IMR-90 (cell line): ENCODE results near the gene CRACDL. TPM values are rescaled to one million over a fixed set of nuclear protein-coding genes. Genes with fewer than 3 reads are reported as not detected.

ENCODE experiments used
- ATAC-seq: fragments of 200-7000 bp; cut with Tn5 transposase; 2 replicates; pipeline ENCODE4 v1.9.1; 2020; ENCODE audit warnings: low read depth, mild to moderate bottlenecking, moderate library complexity
- BruUV-seq: library from RNA; stranded (reverse); fragments of 400-500 nt; replicated peaks from 2 replicates; lab custom pipeline; 2021; lab: Mats Ljungman, UMichigan
- CTCF ChIA-PET: fragments of 300-600 bp; formaldehyde crosslinking; extraction: SDS; loops from one replicate; lab custom pipeline; 2021; ENCODE audit warnings: antibody characterized with exemption; lab: Yijun Ruan, JAX
- POLR2A ChIA-PET: fragments of 300-600 bp; sonication (Branson Sonifier 250); formaldehyde crosslinking; loops from one replicate; lab custom pipeline; 2022; ENCODE audit warnings: antibody characterized with exemption; ENCODE audit not compliant: unreplicated experiment; lab: Charles Lee
- DNase-seq: peaks from one replicate; pipeline ENCODE4 v3.0.0; 2013
- H2AFZ ChIP-seq: replicated peaks from 2 replicates; pipeline ENCODE3; 2013; ENCODE audit warnings: low read length, mild to moderate bottlenecking; ENCODE audit not compliant: poor library complexity
- H2AK5ac ChIP-seq: 2 replicates; pipeline ENCODE4 v1.6.1; 2013; ENCODE audit warnings: low read depth, low read length, inconsistent platforms
- H2AK9ac ChIP-seq: replicated peaks from 2 replicates; pipeline ENCODE3; 2013; ENCODE audit warnings: mild to moderate bottlenecking, low read depth, low read length, moderate library complexity; ENCODE audit not compliant: poor library complexity
- H2BK120ac ChIP-seq: 2 replicates; pipeline ENCODE4 v1.6.1; 2013; ENCODE audit warnings: low read depth, low read length, inconsistent platforms
- H2BK15ac ChIP-seq: 3 replicates; pipeline ENCODE4 v1.6.1; 2013; ENCODE audit warnings: low read depth, low read length, inconsistent platforms
- H2BK20ac ChIP-seq: 2 replicates; pipeline ENCODE4 v1.6.1; 2013; ENCODE audit warnings: low read depth, mild to moderate bottlenecking, inconsistent platforms, low read length, moderate library complexity
- H2BK5ac ChIP-seq: 2 replicates; pipeline ENCODE4 v1.6.1; 2013; ENCODE audit warnings: mild to moderate bottlenecking, low read depth, low read length, inconsistent platforms; ENCODE audit not compliant: poor library complexity, severe bottlenecking
- H3K14ac ChIP-seq: replicated peaks from 2 replicates; pipeline ENCODE4 v1.6.1; 2013; ENCODE audit warnings: low read depth, low read length, inconsistent platforms
- H3K18ac ChIP-seq: 2 replicates; pipeline ENCODE4 v1.6.1; 2013; ENCODE audit warnings: low read depth, low read length, control low read depth
- H3K23ac ChIP-seq: 2 replicates; pipeline ENCODE4 v1.6.1; 2013; ENCODE audit warnings: low read depth, low read length, inconsistent platforms
- H3K27ac ChIP-seq: 2 replicates; pipeline ENCODE4 v1.5.1; 2013; ENCODE audit warnings: mild to moderate bottlenecking, control low read depth, low read length; ENCODE audit not compliant: insufficient read depth
- H3K27me3 ChIP-seq: 2 replicates; pipeline ENCODE4 v1.6.1; 2013; ENCODE audit warnings: low read length; ENCODE audit not compliant: control insufficient read depth, insufficient read depth
- H3K36me3 ChIP-seq: 2 replicates; pipeline ENCODE4 v1.6.1; 2013; ENCODE audit warnings: low read length, mixed read lengths; ENCODE audit not compliant: control insufficient read depth, insufficient read depth
- H3K4ac ChIP-seq: 2 replicates; pipeline ENCODE4 v1.6.1; 2013; ENCODE audit warnings: low read depth, low read length, inconsistent platforms
- H3K4me1 ChIP-seq: 2 replicates; pipeline ENCODE4 v1.6.1; 2013; ENCODE audit warnings: low read length, mixed read lengths; ENCODE audit not compliant: control insufficient read depth, insufficient read depth
- H3K4me2 ChIP-seq: 2 replicates; pipeline ENCODE4 v1.6.1; 2013; ENCODE audit warnings: low read depth, mild to moderate bottlenecking, control low read depth, low read length, moderate library complexity
- H3K4me3 ChIP-seq: 2 replicates; pipeline ENCODE4 v1.5.1; 2013; ENCODE audit warnings: low read depth, mild to moderate bottlenecking, control low read depth, low read length, moderate library complexity; ENCODE audit not compliant: insufficient read depth
- H3K56ac ChIP-seq: 2 replicates; pipeline ENCODE4 v1.6.1; 2013; ENCODE audit warnings: low read length, inconsistent platforms; ENCODE audit not compliant: insufficient read depth; ENCODE audit errors: extremely low read depth
- H3K79me1 ChIP-seq, 2 experiments: 2 replicates each; pipeline ENCODE4 v1.6.1; 2013; ENCODE audit warnings: low read length in 2 of 2, inconsistent platforms in 1 of 2, low read depth in 1 of 2
- H3K9ac ChIP-seq: 2 replicates; pipeline ENCODE4 v1.6.1; 2013; ENCODE audit warnings: low read depth, low read length, control low read depth
- H3K9me1 ChIP-seq: 2 replicates; pipeline ENCODE4 v1.6.1; 2013; ENCODE audit warnings: low read length, inconsistent platforms; ENCODE audit not compliant: insufficient read depth
- H3K9me3 ChIP-seq: 2 replicates; pipeline ENCODE4 v1.6.1; 2013; ENCODE audit warnings: low read length; ENCODE audit not compliant: control insufficient read depth, insufficient read depth
- H4K20me1 ChIP-seq: 2 replicates; pipeline ENCODE4 v1.6.1; 2013; ENCODE audit warnings: low read length, inconsistent platforms; ENCODE audit not compliant: insufficient read depth
- H4K5ac ChIP-seq: 2 replicates; pipeline ENCODE4 v1.6.1; 2013; ENCODE audit warnings: mild to moderate bottlenecking, low read depth, low read length, control low read depth
- H4K8ac ChIP-seq, 2 experiments: 2 replicates each; pipeline ENCODE4 v1.6.1; 2013; ENCODE audit warnings: low read depth in 2 of 2, low read length in 2 of 2, control low read depth in 1 of 2, inconsistent platforms in 1 of 2
- H4K91ac ChIP-seq: 2 replicates; pipeline ENCODE4 v1.6.1; 2013; ENCODE audit warnings: low read depth, low read length, inconsistent platforms; ENCODE audit not compliant: insufficient read depth
- CEBPB ChIP-seq: IDR thresholded peaks from 2 replicates; pipeline ENCODE4 v1.6.1; 2012; ENCODE audit warnings: low read depth, low read length, improper control_type of control experiment
- MXI1 ChIP-seq: IDR thresholded peaks from 2 replicates; pipeline ENCODE4 v1.6.1; 2012; ENCODE audit warnings: low read depth, mild to moderate bottlenecking, low read length, moderate library complexity, borderline replicate concordance
- NFE2L2 ChIP-seq: fragments of 150-350 bp; IDR thresholded peaks from 2 replicates; pipeline ENCODE4 v1.6.1; 2016; ENCODE audit warnings: low read depth, mild to moderate bottlenecking, low read length
- RCOR1 ChIP-seq: IDR thresholded peaks from 2 replicates; pipeline ENCODE4 v1.6.1; 2012; ENCODE audit warnings: mild to moderate bottlenecking, low read length, improper control_type of control experiment; ENCODE audit not compliant: insufficient replicate concordance
- SMC3 ChIP-seq: fragments of 150-350 bp; IDR thresholded peaks from 2 replicates; pipeline ENCODE4 v1.6.1; 2016; ENCODE audit warnings: low read depth, mild to moderate bottlenecking, antibody characterized with exemption, low read length, moderate library complexity
- WGBS, 2 experiments: methylation state at CpG; one replicate each; pipeline versions ENCODE4 v1.1.5 to v1.1.7; 2013; ENCODE audit warnings: missing lambda C conversion rate in 2 of 2; ENCODE audit not compliant: insufficient read length in 1 of 2; ENCODE audit errors: extremely low coverage in 2 of 2; 5-methylcytosine and 5-hydroxymethylcytosine counted together
- dilution Hi-C: fragments of 300-500 bp; cut with HindIII; formaldehyde crosslinking; loops from one replicate; pipeline ENCODE4 v1.14.3; 2018; ENCODE audit warnings: low sequenced_read_pairs; ENCODE audit not compliant: unreplicated experiment
- in situ Hi-C: fragments of 300-500 bp; cut with MboI; formaldehyde crosslinking; loops from 3 replicates; pipeline ENCODE4 v1.14.3; 2019; ENCODE audit warnings: low sequenced_read_pairs, inconsistent platforms, mixed read lengths
- intact Hi-C: fragments of 100-400 bp; cut with micrococcal nuclease; formaldehyde crosslinking; loops from 2 replicates; pipeline ENCODE4 v1.10.0; 2022
- polyA plus RNA-seq, 3 experiments: library from polyadenylated mRNA; depleted of rRNA; stranded (reverse); fragments of >200 nt; gene quantifications; 2 replicates each; pipeline ENCODE4 v1.2.3, GENCODE V29; 2012; ENCODE audit warnings: low replicate concordance in 1 of 3
- total RNA-seq: library from RNA; depleted of rRNA; stranded (reverse); fragments of >200 nt; gene quantifications from 2 replicates; pipeline ENCODE4 v1.2.3, GENCODE V29; 2012
- TF ChIP-seq, protein P1 (sequence below): conservative IDR thresholded peaks from 2 replicates; pipeline ENCODE4 v1.5.1; 2012; ENCODE audit warnings: mild to moderate bottlenecking, low read depth, low read length, improper control_type of control experiment
- TF ChIP-seq, protein P2 (sequence below): fragments of 150-350 bp; IDR thresholded peaks from 2 replicates; pipeline ENCODE4 v1.6.1; 2016; ENCODE audit warnings: low read depth, mild to moderate bottlenecking, low read length, moderate library complexity, borderline replicate concordance

CRACDL gene
- total and polyA plus RNA-seq, 2 of the 4 experiments (the other 2 are of a cell fraction), result not detected

DNA sequence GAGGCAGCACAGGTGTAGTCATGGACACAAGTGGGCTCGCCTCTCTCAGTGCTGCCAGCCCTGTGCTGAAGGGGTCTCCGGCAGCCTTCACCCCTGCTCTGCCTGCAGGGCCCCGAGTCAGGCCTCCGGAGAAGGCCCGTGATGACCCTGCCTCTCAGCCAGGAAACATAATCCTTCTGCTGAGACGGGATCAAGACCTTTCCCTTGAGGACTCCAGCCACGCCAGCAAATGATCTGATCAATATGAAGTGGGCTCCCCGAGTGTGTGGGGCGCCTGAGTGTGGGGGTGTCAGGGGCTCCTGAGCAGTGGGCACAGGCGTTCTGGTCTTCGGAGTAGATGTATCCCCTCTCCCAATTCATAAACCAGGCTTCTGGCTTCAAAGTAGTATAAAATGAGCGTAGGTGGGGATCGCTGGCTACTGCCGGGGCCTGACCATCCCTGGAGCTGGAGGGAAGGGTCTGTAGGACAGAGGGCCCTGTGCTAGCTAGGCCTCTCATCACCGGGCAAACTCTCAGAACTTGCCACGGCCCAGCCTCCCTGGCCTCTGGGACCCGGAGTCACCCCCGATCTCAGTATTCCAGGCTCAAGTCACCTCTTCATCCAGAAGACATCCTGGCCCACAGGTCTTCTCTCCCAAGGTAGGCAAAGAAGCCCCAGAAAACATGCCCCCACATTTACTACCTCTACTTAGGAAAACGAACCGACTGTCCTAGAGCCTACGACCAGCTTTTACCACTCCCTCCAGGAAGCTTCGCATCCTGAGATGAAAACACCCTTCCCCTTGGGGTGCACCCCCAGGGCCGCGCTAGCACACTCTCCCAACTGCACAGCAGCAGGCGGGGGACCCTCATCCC lies 33.6 kb downstream of the CRACDL start (continued):
- TF ChIP-seq, protein P1, sequence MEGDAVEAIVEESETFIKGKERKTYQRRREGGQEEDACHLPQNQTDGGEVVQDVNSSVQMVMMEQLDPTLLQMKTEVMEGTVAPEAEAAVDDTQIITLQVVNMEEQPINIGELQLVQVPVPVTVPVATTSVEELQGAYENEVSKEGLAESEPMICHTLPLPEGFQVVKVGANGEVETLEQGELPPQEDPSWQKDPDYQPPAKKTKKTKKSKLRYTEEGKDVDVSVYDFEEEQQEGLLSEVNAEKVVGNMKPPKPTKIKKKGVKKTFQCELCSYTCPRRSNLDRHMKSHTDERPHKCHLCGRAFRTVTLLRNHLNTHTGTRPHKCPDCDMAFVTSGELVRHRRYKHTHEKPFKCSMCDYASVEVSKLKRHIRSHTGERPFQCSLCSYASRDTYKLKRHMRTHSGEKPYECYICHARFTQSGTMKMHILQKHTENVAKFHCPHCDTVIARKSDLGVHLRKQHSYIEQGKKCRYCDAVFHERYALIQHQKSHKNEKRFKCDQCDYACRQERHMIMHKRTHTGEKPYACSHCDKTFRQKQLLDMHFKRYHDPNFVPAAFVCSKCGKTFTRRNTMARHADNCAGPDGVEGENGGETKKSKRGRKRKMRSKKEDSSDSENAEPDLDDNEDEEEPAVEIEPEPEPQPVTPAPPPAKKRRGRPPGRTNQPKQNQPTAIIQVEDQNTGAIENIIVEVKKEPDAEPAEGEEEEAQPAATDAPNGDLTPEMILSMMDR, result no peak

DNA sequence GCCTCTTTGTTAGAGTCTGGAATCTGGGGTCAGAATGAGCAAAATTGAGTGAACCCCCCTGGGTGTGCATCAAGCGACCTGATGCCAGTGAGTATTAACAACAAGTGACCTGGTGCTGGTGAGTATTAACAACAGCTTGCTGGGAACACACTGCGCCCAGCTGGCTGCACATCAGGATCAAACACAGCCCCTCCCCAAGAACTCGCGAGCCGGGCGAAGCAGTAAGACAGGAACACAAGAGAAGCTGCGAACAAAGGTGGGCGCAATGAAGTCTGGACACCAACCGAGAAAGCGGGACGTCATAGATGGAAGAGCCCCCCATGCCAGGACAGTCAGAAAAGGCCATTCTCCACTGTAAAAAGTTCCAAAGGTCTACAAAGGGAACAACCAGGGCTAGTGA lies 34.3 kb downstream of the CRACDL start:
- Histone ChIP-seq H3K27me3 (peaks cover 5% of the 10 kb centered on the region), H3K9me3 (no peaks in the 10 kb centered on the region), H4K5ac (no peak overlapping the region), H3K9ac (no peak overlapping the region), H2BK15ac (no peak overlapping the region), H3K14ac (no peak overlapping the region), H4K91ac (no peak overlapping the region), H3K4ac (no peak overlapping the region), H4K8ac (no peak overlapping the region), H3K4me2 (no peak overlapping the region), H2BK5ac (no peak overlapping the region), H3K9me1 (no peaks in the 10 kb centered on the region), H3K18ac (no peak overlapping the region), H2BK20ac (no peak overlapping the region), H3K56ac (no peak overlapping the region), H3K4me1 (no peaks in the 10 kb centered on the region), H3K36me3 (no peaks in the 10 kb centered on the region), H2AK9ac (no peak overlapping the region), H3K27ac (no peak overlapping the region), H2AK5ac (no peak overlapping the region), H2BK120ac (no peak overlapping the region), H2AFZ (no peak overlapping the region), H4K20me1 (no peaks in the 10 kb centered on the region), H3K23ac (no peak overlapping the region), H3K79me1 (no peaks in the 10 kb centered on the region), H3K4me3 (no peak overlapping the region)
- TF ChIP-seq, protein P2, sequence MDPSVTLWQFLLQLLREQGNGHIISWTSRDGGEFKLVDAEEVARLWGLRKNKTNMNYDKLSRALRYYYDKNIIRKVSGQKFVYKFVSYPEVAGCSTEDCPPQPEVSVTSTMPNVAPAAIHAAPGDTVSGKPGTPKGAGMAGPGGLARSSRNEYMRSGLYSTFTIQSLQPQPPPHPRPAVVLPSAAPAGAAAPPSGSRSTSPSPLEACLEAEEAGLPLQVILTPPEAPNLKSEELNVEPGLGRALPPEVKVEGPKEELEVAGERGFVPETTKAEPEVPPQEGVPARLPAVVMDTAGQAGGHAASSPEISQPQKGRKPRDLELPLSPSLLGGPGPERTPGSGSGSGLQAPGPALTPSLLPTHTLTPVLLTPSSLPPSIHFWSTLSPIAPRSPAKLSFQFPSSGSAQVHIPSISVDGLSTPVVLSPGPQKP, result no peak
- TF ChIP-seq RCOR1 (no peak), MXI1 (no peak), CEBPB (no peak), NFE2L2 (no peak), SMC3 (no peak)
- POLR2A ChIA-PET, result no interaction called here
- intact Hi-C loops (no loop called here), dilution Hi-C loops (no loop called here), in situ Hi-C loops (no loop called here)
- BruUV-seq, result no TSS peak
- CTCF ChIA-PET, result no interaction called here
- no peak for DNase-seq
- ATAC-seq, result no peak
- 54% methylated on average over 5 of the region's 11 CpGs; no CpG with 5 or more reads in 1 of the 2 experiments for WGBS, 2 experiments
